Liver (tissue), 3 donors: ENCODE data around the gene HOXB5.

Source experiments
- HNF4G ChIP-seq: IDR thresholded peaks from 2 replicates; pipeline ENCODE4 v1.6.1; 2016; ENCODE audit warnings: antibody characterized with exemption
- TAF1 ChIP-seq: conservative IDR thresholded peaks from 2 replicates; pipeline ENCODE4 v1.6.1; 2016; ENCODE audit warnings: antibody characterized with exemption, mild to moderate bottlenecking
- TF ChIP-seq, protein P1 (sequence below): fragments of 150-350 bp; IDR thresholded peaks from 2 replicates; pipeline ENCODE4 v1.5.1; 2017; ENCODE audit warnings: improper control_type of control experiment, low read depth, low read length; ENCODE audit not compliant: missing input control
- TF ChIP-seq, protein P2 (sequence below): IDR thresholded peaks from 2 replicates; pipeline ENCODE4 v1.6.1; 2016; ENCODE audit warnings: antibody characterized with exemption
- donor health status: healthy.
- donor health status: healthy.

DNA sequence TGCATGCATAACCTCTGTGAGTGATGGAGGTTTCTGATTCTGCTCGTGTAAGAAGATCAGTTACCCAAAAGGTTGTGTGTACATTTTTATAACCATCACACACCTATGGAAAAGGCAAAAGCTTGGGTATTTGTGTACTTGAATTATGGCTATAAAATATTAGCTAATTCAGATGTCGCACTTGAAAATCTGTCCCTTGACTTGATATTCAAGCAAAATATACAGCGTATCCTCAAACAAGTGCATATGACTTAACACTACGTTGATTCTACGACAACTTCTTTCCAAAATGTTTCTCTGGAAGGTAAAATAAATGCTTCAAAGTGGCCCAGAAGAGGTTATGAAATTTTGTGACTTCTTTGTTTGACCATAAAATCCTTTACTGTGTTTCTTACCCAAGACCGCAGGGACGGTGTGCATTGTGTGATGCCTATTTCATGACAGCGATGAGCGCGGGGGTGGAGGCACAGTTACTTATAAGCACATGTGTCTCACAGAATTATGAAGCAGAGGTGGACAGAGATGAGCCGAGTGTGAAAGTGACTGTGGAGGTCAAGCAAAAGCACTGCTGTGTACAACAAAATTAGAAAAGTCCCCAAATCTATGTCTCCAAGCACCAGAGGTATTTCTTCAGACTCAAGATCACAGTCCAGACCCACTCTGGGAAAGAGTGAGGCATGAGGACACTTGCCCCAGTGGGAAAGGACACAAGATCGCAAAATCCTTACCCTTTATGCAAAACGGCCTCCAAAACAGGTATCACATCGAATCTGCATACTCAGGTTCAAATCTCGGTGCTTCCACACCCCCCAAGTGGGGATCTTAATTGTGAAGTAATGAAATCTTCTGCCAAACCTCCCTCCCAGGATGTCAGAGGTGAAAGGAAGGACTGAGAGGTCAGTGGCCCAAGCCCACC lies 36.7 kb upstream of the HOXB5 start:
- TF ChIP-seq, protein P1, sequence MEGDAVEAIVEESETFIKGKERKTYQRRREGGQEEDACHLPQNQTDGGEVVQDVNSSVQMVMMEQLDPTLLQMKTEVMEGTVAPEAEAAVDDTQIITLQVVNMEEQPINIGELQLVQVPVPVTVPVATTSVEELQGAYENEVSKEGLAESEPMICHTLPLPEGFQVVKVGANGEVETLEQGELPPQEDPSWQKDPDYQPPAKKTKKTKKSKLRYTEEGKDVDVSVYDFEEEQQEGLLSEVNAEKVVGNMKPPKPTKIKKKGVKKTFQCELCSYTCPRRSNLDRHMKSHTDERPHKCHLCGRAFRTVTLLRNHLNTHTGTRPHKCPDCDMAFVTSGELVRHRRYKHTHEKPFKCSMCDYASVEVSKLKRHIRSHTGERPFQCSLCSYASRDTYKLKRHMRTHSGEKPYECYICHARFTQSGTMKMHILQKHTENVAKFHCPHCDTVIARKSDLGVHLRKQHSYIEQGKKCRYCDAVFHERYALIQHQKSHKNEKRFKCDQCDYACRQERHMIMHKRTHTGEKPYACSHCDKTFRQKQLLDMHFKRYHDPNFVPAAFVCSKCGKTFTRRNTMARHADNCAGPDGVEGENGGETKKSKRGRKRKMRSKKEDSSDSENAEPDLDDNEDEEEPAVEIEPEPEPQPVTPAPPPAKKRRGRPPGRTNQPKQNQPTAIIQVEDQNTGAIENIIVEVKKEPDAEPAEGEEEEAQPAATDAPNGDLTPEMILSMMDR: no peak
- TF ChIP-seq, protein P2, sequence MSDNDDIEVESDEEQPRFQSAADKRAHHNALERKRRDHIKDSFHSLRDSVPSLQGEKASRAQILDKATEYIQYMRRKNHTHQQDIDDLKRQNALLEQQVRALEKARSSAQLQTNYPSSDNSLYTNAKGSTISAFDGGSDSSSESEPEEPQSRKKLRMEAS: no peak
- TF ChIP-seq TAF1 (no peak), HNF4G (no peak)
